LNCAP (cell line): ENCODE measurements around the gene FAM240B.

Experiments used
- TF ChIP-seq, protein P1 (sequence below): fragments of 450-650 bp; IDR thresholded peaks from 2 replicates; pipeline ENCODE4 v1.5.1; 2017; ENCODE audit warnings: mild to moderate bottlenecking

Gene FAM240B

DNA sequence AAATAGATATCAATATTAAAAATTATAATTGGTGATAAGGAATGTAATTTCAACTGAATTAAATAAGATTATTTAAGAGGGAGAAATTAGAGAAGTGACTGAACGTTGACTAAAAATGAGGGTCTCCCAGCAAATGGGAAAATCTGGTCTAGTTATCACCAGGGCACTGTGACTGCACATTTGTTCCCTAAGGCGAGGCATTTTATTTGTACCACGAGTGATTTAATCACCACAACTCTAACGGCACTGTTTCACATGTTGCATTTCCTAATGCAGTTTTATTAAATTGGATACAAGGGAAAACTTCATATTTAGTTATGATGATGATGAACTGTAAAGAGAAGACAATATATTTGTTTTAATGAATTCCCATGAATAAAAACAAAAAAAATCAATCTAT, 26.4 kb upstream of the FAM240B start:
- TF ChIP-seq, protein P1, sequence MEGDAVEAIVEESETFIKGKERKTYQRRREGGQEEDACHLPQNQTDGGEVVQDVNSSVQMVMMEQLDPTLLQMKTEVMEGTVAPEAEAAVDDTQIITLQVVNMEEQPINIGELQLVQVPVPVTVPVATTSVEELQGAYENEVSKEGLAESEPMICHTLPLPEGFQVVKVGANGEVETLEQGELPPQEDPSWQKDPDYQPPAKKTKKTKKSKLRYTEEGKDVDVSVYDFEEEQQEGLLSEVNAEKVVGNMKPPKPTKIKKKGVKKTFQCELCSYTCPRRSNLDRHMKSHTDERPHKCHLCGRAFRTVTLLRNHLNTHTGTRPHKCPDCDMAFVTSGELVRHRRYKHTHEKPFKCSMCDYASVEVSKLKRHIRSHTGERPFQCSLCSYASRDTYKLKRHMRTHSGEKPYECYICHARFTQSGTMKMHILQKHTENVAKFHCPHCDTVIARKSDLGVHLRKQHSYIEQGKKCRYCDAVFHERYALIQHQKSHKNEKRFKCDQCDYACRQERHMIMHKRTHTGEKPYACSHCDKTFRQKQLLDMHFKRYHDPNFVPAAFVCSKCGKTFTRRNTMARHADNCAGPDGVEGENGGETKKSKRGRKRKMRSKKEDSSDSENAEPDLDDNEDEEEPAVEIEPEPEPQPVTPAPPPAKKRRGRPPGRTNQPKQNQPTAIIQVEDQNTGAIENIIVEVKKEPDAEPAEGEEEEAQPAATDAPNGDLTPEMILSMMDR: no peak

DNA sequence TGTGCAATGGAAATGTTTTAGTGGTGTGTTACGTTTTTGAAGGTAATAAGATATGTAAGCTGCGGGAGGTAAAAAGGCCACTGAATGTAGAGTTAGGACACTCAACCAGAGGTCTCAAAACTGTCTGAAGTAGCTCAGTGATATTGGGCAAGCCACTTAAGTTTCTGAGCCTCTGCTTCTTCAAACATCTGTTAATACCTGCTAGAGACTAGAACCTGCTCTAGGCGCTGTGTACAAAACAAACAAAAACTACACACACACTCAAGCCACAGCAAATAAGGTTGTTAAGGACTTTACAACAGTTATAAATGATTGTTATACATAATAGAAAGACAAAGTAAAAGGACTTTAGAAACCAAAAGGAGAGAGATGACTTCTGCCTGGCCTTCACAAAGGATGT, 24.6 kb upstream of the FAM240B start:
- TF ChIP-seq, protein P1: no peak

DNA sequence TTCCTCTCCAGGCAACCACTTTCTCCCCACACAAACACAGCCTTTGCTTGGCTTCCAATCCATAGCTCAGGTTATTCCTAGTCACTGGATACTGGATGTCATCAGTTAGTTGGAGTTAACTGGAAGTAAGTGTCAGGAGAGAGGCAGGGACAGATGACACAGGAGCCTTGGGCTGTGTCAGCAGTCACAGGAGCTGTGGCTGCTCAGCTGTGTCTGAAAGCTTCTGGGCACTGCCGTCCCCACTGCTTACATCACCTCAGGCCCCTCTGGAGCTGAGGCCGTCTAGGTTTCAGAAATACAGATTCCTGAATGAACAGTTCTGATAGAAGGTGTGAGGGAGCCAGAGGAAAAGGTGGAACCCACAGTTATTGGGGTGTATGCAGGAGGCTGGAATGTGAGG, 17.3 kb upstream of the FAM240B start:
- TF ChIP-seq, protein P1: no peak

DNA sequence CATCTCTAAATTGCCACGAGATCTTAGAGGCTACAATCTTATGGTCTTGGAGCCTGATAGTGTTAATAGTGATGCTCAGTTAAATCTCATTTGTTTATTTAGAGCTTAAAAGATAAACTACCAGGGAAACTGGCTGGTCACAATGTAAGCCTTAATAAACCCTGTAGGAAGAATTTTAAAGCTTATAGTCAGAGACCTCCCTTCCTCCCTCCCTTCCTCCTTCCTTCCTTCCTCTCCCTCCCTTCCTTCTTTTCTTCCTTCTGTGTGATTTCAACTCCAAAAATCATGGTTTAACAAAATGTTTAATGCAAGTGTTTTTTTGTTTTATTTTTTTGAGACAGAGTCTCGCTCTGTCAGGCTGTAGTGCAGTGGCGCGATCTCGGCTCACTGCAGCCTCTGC, 14.9 kb upstream of the FAM240B start:
- TF ChIP-seq, protein P1: no peak

DNA sequence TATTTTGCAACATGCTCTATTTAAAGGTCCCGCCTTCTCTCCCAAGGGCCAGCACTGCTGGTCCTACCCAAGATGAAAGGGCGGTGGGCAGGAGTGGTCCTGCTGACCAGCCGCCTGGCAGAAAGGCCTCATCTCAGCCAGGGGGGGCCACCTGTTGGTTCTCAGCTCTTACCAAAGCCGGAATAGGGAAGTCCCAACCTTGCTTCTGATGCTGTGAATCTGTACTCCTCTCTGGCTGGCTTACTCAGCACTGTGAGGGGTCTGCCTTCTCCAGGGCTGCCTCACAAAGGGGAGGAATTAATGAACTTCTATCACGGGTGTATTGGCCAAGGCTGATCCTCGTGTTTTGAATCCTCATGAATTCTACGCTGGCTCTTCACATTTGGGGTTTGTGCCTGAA, 13.6 kb upstream of the FAM240B start:
- TF ChIP-seq, protein P1: no peak

DNA sequence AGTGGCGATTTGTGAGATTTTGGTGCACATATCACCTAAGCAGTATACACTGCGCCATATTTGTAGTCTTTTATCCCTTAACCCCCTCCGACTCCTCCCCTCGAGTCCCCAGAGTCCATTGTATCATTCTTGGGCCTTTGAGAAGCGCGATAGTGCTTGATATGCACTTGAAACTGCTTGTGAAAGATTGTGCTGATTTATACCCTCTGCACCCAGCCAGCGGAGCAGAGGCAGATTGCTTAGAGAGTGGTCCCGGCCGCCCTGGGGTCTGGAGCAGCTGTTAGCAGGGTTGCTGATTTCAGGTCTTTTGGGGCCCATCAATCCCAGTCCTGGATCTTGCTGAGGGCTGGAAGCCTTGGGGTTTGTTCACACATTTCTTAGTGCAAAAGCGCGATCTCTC, 13.0 kb upstream of the FAM240B start:
- TF ChIP-seq, protein P1: no peak

DNA sequence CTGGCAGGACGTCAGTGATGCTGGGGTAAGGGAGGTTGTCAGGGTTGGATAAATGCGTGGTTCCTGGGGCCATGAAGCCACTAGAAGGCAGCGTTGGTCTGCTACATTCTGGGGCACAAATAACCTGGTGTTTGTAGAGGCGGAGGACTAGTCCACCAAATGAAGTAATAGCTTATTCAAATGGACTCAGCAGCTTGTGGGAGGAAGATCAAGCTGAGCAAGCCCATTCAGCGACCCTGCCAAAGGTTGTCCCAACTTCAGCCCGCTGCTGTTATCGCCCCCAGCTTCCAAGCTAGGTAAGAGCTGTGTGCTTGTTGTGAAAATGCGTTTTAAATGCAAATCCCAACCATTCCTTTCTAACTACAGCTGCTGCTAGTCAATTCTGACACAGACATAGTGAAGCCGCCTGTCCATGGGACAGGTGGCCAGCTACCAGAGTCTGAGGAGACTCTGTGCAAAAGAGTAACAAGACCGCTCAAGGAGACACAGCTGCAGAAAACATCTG, 7.6 kb upstream of the FAM240B start:
- TF ChIP-seq, protein P1: peak; percentile 78

DNA sequence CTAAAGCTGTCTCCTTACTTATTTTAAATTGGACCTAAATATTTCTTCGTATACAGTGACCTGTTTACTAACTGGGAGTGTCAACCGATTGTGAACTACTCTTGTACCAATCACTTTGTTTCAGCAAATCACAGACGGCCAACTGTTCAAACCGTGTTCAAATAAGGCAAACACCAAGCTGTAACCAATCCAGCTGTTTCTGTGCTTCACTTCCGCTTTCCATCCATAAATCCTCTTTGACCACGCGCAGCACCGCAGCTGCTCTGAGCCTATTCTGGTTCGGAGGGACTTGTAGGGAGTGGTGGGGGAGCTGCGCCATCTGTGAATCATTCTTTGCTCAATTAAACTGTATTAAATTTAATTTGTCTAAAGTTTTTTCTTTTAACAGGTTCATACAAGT, 4.8 kb upstream of the FAM240B start:
- TF ChIP-seq, protein P1: no peak
